Measurements from ENCODE around the gene DNAJC1.

GRCh38 chr10:22030421-22030820, 26.9 kb upstream of the DNAJC1 start:
- no peak for TF ChIP-seq EZH2 (IDR thresholded peaks at IDR 0.05; ENCODE audit: borderline replicate concordance, low read depth, low read length, severe bottlenecking)
- TF ChIP-seq, protein P1, sequence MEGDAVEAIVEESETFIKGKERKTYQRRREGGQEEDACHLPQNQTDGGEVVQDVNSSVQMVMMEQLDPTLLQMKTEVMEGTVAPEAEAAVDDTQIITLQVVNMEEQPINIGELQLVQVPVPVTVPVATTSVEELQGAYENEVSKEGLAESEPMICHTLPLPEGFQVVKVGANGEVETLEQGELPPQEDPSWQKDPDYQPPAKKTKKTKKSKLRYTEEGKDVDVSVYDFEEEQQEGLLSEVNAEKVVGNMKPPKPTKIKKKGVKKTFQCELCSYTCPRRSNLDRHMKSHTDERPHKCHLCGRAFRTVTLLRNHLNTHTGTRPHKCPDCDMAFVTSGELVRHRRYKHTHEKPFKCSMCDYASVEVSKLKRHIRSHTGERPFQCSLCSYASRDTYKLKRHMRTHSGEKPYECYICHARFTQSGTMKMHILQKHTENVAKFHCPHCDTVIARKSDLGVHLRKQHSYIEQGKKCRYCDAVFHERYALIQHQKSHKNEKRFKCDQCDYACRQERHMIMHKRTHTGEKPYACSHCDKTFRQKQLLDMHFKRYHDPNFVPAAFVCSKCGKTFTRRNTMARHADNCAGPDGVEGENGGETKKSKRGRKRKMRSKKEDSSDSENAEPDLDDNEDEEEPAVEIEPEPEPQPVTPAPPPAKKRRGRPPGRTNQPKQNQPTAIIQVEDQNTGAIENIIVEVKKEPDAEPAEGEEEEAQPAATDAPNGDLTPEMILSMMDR (IDR thresholded peaks at IDR 0.05; ENCODE audit: borderline replicate concordance, extremely low read depth, low read length, poor library complexity, severe bottlenecking): no peak
